Skeletal muscle tissue (tissue), 4 donors: Measurements from ENCODE around the gene WDR93. TPM values are rescaled to one million over a fixed set of nuclear protein-coding genes. Genes with fewer than 3 reads are reported as not detected.
A peak's percentile ranks its signal among the peaks of the same experiment; 100 is the strongest.

Source experiments
- H3K27ac ChIP-seq: one replicate; pipeline ENCODE4 v1.7.0; 2013; ENCODE audit warnings: mild to moderate bottlenecking, low read depth, low read length, inconsistent platforms
- H3K27me3 ChIP-seq, 3 donors: one replicate each; pipeline ENCODE4 v1.7.0; 2013; ENCODE audit warnings: low read length in 3 of 3; ENCODE audit not compliant: control insufficient read depth in 3 of 3, insufficient read depth in 3 of 3
- H3K36me3 ChIP-seq, 3 donors: one replicate each; pipeline ENCODE4 v1.7.0; 2013; ENCODE audit warnings: low read length in 3 of 3; ENCODE audit not compliant: control insufficient read depth in 3 of 3, insufficient read depth in 3 of 3
- H3K4me1 ChIP-seq, 3 donors: one replicate each; pipeline ENCODE4 v1.7.0; 2013; ENCODE audit warnings: low read length in 3 of 3, mild to moderate bottlenecking in 3 of 3; ENCODE audit not compliant: control insufficient read depth in 3 of 3, insufficient read depth in 3 of 3
- H3K4me3 ChIP-seq, 3 donors: one replicate each; pipeline ENCODE4 v1.7.0; 2013; ENCODE audit warnings: low read length in 3 of 3
- H3K9ac ChIP-seq, 3 donors: one replicate each; pipeline ENCODE4 v1.7.0; 2013; ENCODE audit warnings: low read length in 3 of 3, mild to moderate bottlenecking in 3 of 3, moderate library complexity in 2 of 3, low read depth in 1 of 3
- H3K9me3 ChIP-seq, 3 donors: one replicate each; pipeline ENCODE4 v1.7.0; 2013; ENCODE audit warnings: low read length in 3 of 3; ENCODE audit not compliant: control insufficient read depth in 3 of 3
- total RNA-seq: library from RNA; depleted of rRNA; stranded (reverse); fragments of >200 nt; gene quantifications from one replicate; pipeline ENCODE4 v1.2.3, GENCODE V29; 2014
- donor health status: Osteomylitis.

The WDR93 gene
- total RNA-seq, 1 donor from 2014 or later: not detected

DNA sequence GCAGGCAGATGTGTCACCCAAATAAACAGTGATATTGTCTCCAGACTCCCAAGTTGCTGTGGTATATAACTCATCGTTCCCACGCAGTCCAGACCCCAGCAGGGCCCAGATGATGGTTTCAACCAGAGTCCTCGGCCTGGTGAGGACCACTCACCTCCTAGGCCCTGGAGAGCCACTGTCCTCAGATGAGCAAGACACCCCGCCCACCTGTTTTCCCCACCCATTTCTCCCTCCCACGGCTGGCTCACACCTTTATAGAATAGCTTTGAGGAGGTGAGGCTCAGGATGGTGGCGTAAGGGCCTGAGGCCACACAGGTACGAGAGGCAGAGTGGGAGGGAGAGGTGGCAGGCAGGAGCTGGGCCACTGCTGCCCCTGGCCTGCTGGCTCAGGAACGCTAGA, 53.0 kb downstream of the WDR93 start:
- H3K4me1 ChIP-seq: peaks cover 0 to 2% (median 0%) of the 10 kb centered on the region in 3 donors
- H3K9ac ChIP-seq: no peak overlapping the region
- no peaks in the 10 kb centered on the region for H3K9me3 ChIP-seq
- H3K36me3 ChIP-seq: no peaks in the 10 kb centered on the region
- no peak overlapping the region for H3K4me3 ChIP-seq
- no peak overlapping the region for H3K27ac ChIP-seq
- H3K27me3 ChIP-seq: peaks cover 3 to 24% (median 14%) of the 10 kb centered on the region in 3 donors

DNA sequence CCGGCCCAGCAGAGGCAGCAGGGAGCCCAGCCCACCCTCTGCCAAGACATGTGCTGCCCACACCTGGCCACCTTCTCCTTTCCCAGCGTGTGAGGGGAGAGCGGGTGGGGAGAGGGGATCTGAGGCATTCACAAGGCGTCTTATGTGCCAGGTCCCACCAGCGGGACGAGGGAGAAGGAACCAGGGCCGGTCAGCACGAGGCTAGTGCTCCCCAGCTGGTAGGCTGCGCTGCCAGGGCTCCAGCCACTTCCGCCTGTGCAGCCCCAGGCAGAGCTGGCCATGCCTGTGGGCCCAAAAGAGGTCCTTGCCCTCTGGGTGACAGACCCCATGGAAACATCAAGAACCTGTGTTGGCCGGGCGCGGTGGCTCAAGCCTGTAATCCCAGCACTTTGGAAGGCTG, 54.5 kb downstream of the WDR93 start:
- Histone ChIP-seq H3K27me3 (peaks cover 3 to 24% (median 14%) of the 10 kb centered on the region in 3 donors), H3K9ac (no peak overlapping the region), H3K4me3 (no peak overlapping the region), H3K9me3 (no peaks in the 10 kb centered on the region), H3K27ac (no peak overlapping the region), H3K4me1 (peaks cover 4 to 12% (median 7%) of the 10 kb centered on the region in 3 donors), H3K36me3 (no peaks in the 10 kb centered on the region)

DNA sequence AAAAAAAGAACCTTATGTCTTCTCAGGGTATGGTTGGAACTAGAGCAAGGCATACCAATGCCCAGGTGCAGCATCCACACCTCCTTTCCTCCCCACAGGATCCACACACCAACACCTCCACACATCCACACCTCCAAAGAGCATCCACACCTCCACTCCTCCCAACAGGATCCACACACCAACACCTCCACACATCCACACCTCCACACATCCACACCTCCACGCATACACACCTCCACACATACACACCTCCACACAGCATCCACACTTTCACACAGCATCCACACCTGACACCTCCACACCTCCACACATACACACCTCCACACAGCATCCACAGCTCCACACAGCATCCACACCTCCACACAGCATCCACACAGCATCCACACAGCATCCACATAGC, 55.2 kb downstream of the WDR93 start:
- H3K4me1 ChIP-seq: peaks cover 7 to 13% (median 8%) of the 10 kb centered on the region in 3 donors
- H3K27me3 ChIP-seq: peaks cover 3 to 24% (median 14%) of the 10 kb centered on the region in 3 donors
- no peaks in the 10 kb centered on the region for H3K36me3 ChIP-seq
- no peak overlapping the region for H3K27ac ChIP-seq
- no peak overlapping the region for H3K4me3 ChIP-seq
- no peak overlapping the region for H3K9ac ChIP-seq
- H3K9me3 ChIP-seq: no peaks in the 10 kb centered on the region

DNA sequence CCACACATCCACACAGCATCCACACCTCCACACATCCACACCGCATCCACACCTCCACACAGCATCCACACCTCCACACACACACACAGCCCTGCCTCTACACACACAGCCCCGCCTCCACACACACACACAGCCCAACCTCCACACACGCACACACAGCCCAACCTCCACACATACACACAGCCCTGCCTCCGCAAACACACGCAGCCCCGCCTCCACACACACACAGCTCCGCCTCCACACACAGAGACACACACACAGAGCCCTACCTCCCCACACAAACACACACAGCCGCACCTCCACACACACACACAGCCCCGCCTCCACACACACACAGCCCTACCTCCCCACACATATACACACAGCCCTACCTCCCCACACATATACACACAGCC, 55.8 kb downstream of the WDR93 start:
- Histone ChIP-seq H3K36me3 (no peaks in the 10 kb centered on the region), H3K27me3 (peaks cover 3 to 24% (median 14%) of the 10 kb centered on the region in 3 donors), H3K4me3 (no peak overlapping the region), H3K9ac (no peak overlapping the region), H3K4me1 (peaks cover 10 to 13% (median 11%) of the 10 kb centered on the region in 3 donors), H3K9me3 (no peaks in the 10 kb centered on the region), H3K27ac (no peak overlapping the region)

DNA sequence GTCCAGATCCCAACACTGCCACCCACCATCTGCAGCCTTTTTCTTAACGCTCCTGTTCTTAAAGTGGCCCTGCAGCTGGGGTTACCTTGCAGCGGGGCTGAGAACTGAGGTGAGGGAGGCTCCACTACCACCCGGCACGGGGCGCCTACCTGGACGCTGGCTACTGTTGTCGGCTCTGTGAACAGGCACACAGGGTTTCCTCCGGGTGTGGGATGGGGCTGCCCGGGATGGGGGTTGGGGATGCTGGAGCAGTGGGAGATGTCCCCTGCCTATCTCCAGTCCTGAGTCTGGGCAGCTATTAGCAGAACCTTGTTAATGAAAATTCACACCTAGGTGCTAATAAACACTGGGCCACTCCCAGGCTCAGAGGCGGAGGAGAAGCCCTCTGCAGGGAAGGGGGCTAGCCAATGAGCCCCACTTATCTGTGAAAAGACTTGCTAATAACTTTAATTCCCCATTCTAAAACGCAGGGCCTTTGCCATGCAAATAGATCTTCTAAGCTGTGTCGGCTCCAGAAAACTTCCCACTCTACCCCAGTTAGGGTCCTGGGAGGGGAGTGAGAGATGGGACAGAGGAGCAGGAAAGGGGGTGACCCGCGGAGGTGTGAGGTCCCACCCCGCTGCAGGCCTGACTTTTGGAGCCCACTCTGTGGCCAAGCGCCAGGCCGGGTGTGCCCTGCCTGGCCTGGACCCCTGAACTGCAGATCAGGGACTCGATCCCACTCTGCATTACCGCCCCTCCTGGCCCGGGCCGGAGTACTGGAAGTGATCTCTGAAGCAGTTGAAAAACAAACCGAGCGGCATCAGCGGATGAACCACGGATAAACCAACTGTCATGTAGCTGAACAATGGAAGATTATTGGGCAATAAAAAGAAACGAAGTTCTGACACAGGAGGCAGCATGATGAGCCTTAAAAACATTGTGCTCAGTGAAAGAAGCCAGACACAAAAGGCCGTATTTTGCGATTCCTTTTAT, 57.4 kb downstream of the WDR93 start:
- no peak overlapping the region for H3K27ac ChIP-seq
- no peaks in the 10 kb centered on the region for H3K36me3 ChIP-seq
- H3K4me1 ChIP-seq: peaks cover 10 to 13% (median 12%) of the 10 kb centered on the region in 3 donors
- H3K9ac ChIP-seq: peak overlapping the region in 1 of 3 donors; percentile 25
- H3K27me3 ChIP-seq: peaks cover 3 to 27% (median 14%) of the 10 kb centered on the region in 3 donors
- H3K4me3 ChIP-seq: no peak overlapping the region
- no peaks in the 10 kb centered on the region for H3K9me3 ChIP-seq

DNA sequence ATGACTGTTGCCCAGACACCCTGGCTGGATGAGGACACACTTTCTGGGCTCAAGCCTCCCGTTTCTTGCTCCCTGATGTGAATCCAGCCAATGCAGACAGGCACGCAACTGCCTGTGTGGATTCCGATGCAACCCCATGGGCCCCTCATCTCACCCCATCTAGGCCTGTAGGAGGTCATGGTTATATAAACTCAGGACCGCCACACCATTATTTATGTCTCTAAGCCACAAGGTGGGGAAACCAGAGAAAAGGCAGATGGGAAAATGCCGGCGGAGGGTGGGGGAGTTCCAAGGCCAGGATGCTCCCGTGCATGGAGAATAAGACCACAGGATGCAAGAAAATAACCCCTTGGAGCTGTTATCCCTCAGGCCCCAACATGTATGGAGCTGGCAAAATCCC, 58.4 kb downstream of the WDR93 start:
- Histone ChIP-seq H3K36me3 (no peaks in the 10 kb centered on the region), H3K9me3 (no peaks in the 10 kb centered on the region), H3K4me3 (no peak overlapping the region), H3K27ac (no peak overlapping the region), H3K9ac (no peak overlapping the region), H3K27me3 (peaks cover 3 to 27% (median 14%) of the 10 kb centered on the region in 3 donors), H3K4me1 (peaks cover 10 to 13% (median 12%) of the 10 kb centered on the region in 3 donors)

DNA sequence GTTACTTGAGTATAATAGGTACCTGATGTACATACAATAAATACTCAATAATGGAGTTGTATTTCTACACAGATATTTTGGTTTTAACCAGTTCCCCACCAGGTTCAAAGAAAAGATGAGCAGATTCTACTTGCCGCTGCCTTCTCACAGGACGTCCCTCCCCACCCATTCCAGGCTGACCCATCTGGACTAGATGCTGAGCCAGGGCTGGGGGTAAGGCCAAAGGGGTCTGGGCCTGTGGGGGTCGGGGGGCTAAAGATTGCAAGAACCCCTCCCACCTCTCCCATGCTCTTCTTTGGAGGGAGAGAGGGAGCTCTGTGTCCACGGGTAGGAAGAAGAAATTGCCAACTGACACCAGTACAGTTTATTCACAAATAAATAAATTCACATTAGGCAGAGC, 58.9 kb downstream of the WDR93 start:
- Histone ChIP-seq H3K36me3 (no peaks in the 10 kb centered on the region), H3K9ac (peak overlapping the region in 1 of 3 donors; percentile 69), H3K4me1 (peaks cover 10 to 13% (median 12%) of the 10 kb centered on the region in 3 donors), H3K27me3 (peaks cover 3 to 27% (median 14%) of the 10 kb centered on the region in 3 donors), H3K9me3 (no peaks in the 10 kb centered on the region), H3K27ac (no peak overlapping the region), H3K4me3 (peak overlapping the region in 2 of 3 donors; percentile 66 to 78)

DNA sequence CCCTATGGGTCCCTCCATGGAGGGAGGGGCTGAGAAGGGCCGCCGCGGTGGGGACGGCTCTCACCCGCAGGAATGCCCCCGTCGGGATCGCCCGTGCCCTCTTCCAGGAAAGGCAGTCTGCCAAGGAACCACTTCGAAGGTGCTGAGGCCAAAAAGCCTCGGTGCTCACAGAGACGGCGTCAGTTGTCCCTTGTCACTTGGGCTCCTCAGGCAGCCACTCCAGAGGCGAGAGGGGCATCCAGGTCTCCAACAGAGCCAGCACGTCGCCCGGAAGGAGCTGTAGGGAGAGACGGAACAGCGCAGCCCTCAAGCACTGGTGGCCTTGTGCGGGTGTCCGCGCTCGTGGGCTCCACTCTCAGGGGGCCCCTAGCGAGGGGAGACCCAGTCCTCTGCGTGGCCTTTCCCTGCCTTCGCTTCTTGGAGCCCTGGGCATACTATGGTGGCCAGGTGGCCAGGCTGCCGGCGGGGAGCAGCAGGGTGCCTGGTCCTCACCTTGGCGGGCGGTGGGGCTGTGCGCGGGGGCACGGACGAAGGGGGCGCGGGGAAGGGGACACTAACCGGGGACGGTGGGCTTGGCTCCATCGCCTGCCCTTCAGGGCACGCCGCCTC, 59.4 kb downstream of the WDR93 start:
- Histone ChIP-seq H3K9me3 (no peaks in the 10 kb centered on the region), H3K27me3 (peaks cover 3 to 23% (median 14%) of the 10 kb centered on the region in 3 donors), H3K27ac (peak overlapping the region; percentile 30), H3K36me3 (no peaks in the 10 kb centered on the region), H3K9ac (peak overlapping the region; percentile 69 to 73 (median 69)), H3K4me3 (peak overlapping the region; percentile 66 to 78 (median 69)), H3K4me1 (peaks cover 10 to 13% (median 12%) of the 10 kb centered on the region in 3 donors)

DNA sequence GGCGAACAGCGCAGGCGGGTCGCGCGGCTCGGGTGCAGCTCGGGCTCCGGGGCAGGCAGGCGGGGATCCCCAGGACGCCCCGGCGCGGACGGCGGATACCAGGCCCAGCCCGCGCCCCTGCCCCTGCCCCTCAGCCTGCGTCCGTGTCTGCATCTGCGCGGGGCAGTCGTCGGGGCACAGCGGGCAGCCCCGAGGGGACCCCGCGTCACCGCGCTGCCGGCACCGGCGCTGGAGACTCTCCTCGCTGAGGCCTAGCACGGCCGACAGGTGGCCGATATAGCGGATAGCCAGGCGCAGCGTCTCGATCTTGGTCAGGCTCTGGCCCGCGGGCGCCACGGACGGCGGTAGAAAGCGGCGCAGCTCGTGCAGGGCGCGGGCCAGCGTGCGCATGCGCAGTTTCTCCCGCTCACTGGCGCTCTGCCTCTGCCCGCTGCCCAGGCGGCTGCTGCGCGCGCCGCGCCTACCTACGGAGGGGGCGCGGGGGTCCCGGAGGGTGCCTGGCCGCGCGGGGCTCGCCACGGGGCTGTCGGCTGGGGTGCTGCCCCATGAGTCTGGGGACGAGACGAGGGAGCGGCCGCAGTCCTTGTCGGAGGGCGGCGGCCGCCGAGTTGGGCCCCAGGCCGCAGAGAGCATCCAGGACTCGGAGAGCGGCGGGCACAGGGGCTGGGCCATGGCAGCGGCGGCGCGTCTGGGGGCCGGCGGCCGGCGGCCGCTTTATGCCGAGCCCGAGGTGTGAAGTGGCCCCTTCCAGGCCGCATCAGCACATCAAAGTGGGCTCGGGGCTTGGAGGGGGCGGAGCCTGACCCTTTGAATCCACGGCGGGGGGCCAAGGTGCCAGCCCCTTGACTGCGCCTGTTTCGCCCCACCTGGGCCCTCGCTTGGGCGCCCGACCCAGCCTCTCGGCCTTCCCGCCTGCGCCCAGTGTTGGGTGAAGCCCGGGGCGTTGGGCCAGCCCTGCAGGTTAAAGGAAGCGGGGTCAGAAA, 60.2 kb downstream of the WDR93 start, which contains the start of gene MESP1:
TSS of gene MESP1 (minus strand) at position 690 of the 983 bp plus-strand sequence. CDS start at position 672, 18 bp downstream.
- peak within 1 kb of the TSS; percentile 69 to 76 (median 73) for H3K9ac ChIP-seq
- peaks cover 10 to 13% (median 12%) of the 10 kb centered on the region in 3 donors for H3K4me1 ChIP-seq
- no peaks in the 10 kb centered on the region for H3K9me3 ChIP-seq
- peak within 1 kb of the TSS; percentile 30 for H3K27ac ChIP-seq
- H3K36me3 ChIP-seq: no peaks in the 10 kb centered on the region
- H3K27me3 ChIP-seq: peaks cover 3 to 23% (median 10%) of the 10 kb centered on the region in 3 donors
- H3K4me3 ChIP-seq: peak within 1 kb of the TSS; percentile 66 to 78 (median 69)
